Measurements from ENCODE around the gene ISCA2.

Gene ISCA2

GRCh38 chr14:74510959-74511409 lies 17.4 kb downstream of the ISCA2 start:
- H4K20me1 ChIP-seq (ENCODE audit: insufficient read depth, low read length) = no peaks in the 10 kb centered on the region
- no peaks in the 10 kb centered on the region for H3K9me3 ChIP-seq (ENCODE audit: insufficient read depth, low read length)
- H3K4me2 ChIP-seq (ENCODE audit: low read length) = no peak overlapping the region
- TF ChIP-seq CTCF (IDR thresholded peaks at IDR 0.05; ENCODE audit: low read depth, low read length) (no peak), EZH2phosphoT487 (IDR thresholded peaks at IDR 0.05; ENCODE audit: low read depth) (no peak)
- H3K4me3 ChIP-seq (ENCODE audit: low read length) = no peak overlapping the region
- H3K27me3 ChIP-seq (ENCODE audit: low read depth, low read length) = peaks cover 13% of the 10 kb centered on the region
- no peaks in the 10 kb centered on the region for H3K36me3 ChIP-seq (replicated peaks; ENCODE audit: low read depth, low read length)
- H3K79me2 ChIP-seq (ENCODE audit: low read length) = no peaks in the 10 kb centered on the region
- no peaks in the 10 kb centered on the region for H3K4me1 ChIP-seq (ENCODE audit: low read length)
- H3K27ac ChIP-seq (ENCODE audit: low read length) = no peak overlapping the region
- no peak overlapping the region for H3K9ac ChIP-seq (ENCODE audit: low read length)
- no peak overlapping the region for H2AFZ ChIP-seq (ENCODE audit: low read depth, low read length)

GRCh38 chr14:74511966-74512830 lies 18.6 kb downstream of the ISCA2 start:
- Histone ChIP-seq H3K4me2 (ENCODE audit: low read length) (no peak overlapping the region), H3K9me3 (ENCODE audit: insufficient read depth, low read length) (no peaks in the 10 kb centered on the region), H4K20me1 (ENCODE audit: insufficient read depth, low read length) (no peaks in the 10 kb centered on the region), H3K4me3 (ENCODE audit: low read length) (no peak overlapping the region), H2AFZ (ENCODE audit: low read depth, low read length) (no peak overlapping the region), H3K79me2 (ENCODE audit: low read length) (no peaks in the 10 kb centered on the region), H3K4me1 (ENCODE audit: low read length) (no peaks in the 10 kb centered on the region), H3K9ac (ENCODE audit: low read length) (no peak overlapping the region), H3K27ac (ENCODE audit: low read length) (no peak overlapping the region), H3K36me3 (replicated peaks; ENCODE audit: low read depth, low read length) (no peaks in the 10 kb centered on the region), H3K27me3 (ENCODE audit: low read depth, low read length) (peaks cover 9% of the 10 kb centered on the region)
- no peak for TF ChIP-seq CTCF (IDR thresholded peaks at IDR 0.05; ENCODE audit: low read depth, low read length)
- no peak for TF ChIP-seq EZH2phosphoT487 (IDR thresholded peaks at IDR 0.05; ENCODE audit: low read depth)

GRCh38 chr14:74514471-74514941 lies 20.9 kb downstream of the ISCA2 start:
- H3K27me3 ChIP-seq (ENCODE audit: low read depth, low read length) = peaks cover 21% of the 10 kb centered on the region
- H3K9ac ChIP-seq (ENCODE audit: low read length) = no peak overlapping the region
- no peaks in the 10 kb centered on the region for H4K20me1 ChIP-seq (ENCODE audit: insufficient read depth, low read length)
- no peaks in the 10 kb centered on the region for H3K9me3 ChIP-seq (ENCODE audit: insufficient read depth, low read length)
- H3K79me2 ChIP-seq (ENCODE audit: low read length) = no peaks in the 10 kb centered on the region
- H2AFZ ChIP-seq (ENCODE audit: low read depth, low read length) = no peak overlapping the region
- no peak for TF ChIP-seq CTCF (IDR thresholded peaks at IDR 0.05; ENCODE audit: low read depth, low read length)
- no peak for TF ChIP-seq EZH2phosphoT487 (IDR thresholded peaks at IDR 0.05; ENCODE audit: low read depth)
- no peak overlapping the region for H3K4me3 ChIP-seq (ENCODE audit: low read length)
- H3K36me3 ChIP-seq (replicated peaks; ENCODE audit: low read depth, low read length) = no peaks in the 10 kb centered on the region
- H3K4me1 ChIP-seq (ENCODE audit: low read length) = no peaks in the 10 kb centered on the region
- no peak overlapping the region for H3K4me2 ChIP-seq (ENCODE audit: low read length)
- no peak overlapping the region for H3K27ac ChIP-seq (ENCODE audit: low read length)

- Histone ChIP-seq H3K9me3 (ENCODE audit: insufficient read depth, low read length) (no peaks in the 10 kb centered on the region), H3K9ac (ENCODE audit: low read length) (no peak overlapping the region), H3K4me2 (ENCODE audit: low read length) (no peak overlapping the region), H3K27ac (ENCODE audit: low read length) (no peak overlapping the region), H3K36me3 (replicated peaks; ENCODE audit: low read depth, low read length) (no peaks in the 10 kb centered on the region), H4K20me1 (ENCODE audit: insufficient read depth, low read length) (no peaks in the 10 kb centered on the region), H3K79me2 (ENCODE audit: low read length) (no peaks in the 10 kb centered on the region), H3K4me3 (ENCODE audit: low read length) (no peak overlapping the region), H2AFZ (ENCODE audit: low read depth, low read length) (no peak overlapping the region), H3K4me1 (ENCODE audit: low read length) (no peaks in the 10 kb centered on the region), H3K27me3 (ENCODE audit: low read depth, low read length) (peaks cover 29% of the 10 kb centered on the region)
- TF ChIP-seq EZH2phosphoT487 (IDR thresholded peaks at IDR 0.05; ENCODE audit: low read depth) (no peak), CTCF (IDR thresholded peaks at IDR 0.05; ENCODE audit: low read depth, low read length) (no peak)
Observed at GRCh38 chr14:74515891-74516412, 22.4 kb downstream of the ISCA2 start.

Data from OCI-LY3 (cell line).